GM21529 (cell line): Measurements from ENCODE around the gene CCDC150.
"Not testable (repeated sequence)": the region's sequence is repeated elsewhere in the genome, so short reads cannot be mapped to it uniquely, and the experiment has no call there.

Experiments
- ATAC-seq: cut with Tn5 transposase; IDR thresholded peaks from one replicate; pipeline ENCODE4 v1.9.1; 2021; ENCODE audit not compliant: unreplicated experiment

CCDC150 gene

DNA sequence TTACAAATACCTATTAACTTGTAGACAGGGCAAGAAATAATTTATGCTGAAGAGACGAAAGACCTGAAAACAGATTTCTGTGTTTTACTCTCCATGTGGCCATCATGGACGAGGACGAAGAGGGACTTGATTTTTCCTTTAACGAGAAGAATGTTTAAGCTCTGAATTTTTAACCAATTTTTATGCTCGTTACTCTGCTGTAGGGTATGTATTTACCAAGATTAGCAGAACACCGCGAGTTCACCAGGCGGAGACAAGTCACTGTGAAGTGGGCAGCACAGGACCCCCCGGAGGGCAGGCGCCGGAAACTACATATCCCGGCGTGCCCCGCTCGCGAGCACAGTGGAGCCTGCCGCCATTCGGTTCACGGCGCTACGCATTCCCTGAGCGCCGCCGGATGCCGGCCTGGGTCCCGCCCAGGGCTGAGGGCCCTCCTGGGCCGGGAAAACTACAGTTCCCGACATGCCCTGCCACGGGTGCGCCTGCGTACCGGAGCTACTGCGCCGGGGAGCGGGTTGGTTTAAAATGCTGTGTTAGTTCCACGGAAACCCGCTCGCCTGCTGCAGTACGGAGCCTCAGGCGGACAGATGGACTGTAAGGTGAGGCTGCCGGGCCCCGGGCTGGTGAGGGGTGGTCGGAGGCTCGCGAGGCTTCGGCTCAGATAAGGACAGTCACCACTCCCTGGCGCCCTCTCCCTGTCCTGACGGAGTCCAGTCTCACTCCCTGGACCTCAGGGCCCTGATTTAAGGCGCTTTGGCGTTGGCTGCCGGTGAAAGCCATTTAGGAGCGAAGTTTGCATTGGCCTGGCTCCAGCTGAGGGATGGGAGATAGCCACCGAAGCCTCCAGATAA is at the start of gene CCDC150:
TSS of gene CCDC150 (plus strand) at position 536 of the 851 bp plus-strand sequence. CDS start at position 588, 52 bp downstream.
- peak; percentile 99 for ATAC-seq

DNA sequence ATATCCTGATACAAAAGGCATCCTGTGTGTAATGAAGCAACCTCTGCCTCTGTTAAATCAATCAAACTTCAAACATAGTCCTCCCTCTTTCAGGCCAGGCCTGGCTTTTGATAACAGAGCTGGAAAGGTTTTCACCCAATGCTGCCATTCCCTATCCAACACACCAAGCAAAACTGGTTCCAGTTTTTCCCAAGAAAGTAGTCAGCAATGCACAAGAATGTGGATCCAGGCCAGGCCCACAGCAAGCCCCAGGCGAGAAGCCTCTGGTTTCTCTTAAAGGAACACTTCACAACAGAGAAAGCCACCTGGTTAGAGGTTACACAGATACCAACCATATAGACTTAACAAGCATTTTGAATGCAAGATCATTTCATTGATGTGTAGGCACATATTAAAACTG is 49.2 kb upstream of the CCDC150 start:
- no peak for ATAC-seq

DNA sequence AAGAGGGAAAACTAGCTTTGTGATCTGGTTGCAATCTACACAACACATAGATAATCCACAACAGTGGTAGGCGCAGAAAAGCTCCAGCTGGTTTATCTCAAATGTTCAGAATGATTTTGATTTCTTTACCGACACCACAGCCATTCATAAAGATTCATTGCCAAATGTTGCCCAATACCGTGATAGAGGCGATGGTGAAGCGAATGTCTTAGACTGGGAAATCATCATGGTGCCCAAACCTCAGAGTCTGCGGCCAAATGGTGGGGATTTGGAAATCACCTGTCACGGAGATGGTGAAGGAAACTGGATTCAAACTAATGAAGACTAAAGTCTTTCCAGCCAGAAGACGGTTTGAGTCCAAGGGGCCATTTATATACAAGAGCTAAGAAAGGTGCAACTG is 48.5 kb upstream of the CCDC150 start:
- no peak for ATAC-seq

DNA sequence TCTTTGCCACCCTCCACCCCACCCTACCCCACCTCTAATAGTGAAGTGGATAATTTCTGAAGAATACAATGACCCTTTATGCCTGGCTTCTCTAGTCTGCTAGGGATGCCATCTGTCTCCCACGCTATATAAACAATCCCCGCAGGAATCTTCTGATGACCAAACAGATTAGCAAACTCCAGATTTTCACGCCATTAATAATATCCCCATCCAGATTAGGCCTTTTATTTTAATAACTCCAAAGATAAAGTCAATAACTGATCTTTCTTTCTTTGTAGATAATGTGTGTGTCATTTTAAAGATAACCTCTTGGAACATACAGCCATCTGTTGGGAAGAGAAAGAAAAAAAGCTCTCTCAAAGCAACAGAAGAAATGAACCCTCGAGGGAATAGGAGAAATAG is 47.9 kb upstream of the CCDC150 start:
- ATAC-seq = no peak

DNA sequence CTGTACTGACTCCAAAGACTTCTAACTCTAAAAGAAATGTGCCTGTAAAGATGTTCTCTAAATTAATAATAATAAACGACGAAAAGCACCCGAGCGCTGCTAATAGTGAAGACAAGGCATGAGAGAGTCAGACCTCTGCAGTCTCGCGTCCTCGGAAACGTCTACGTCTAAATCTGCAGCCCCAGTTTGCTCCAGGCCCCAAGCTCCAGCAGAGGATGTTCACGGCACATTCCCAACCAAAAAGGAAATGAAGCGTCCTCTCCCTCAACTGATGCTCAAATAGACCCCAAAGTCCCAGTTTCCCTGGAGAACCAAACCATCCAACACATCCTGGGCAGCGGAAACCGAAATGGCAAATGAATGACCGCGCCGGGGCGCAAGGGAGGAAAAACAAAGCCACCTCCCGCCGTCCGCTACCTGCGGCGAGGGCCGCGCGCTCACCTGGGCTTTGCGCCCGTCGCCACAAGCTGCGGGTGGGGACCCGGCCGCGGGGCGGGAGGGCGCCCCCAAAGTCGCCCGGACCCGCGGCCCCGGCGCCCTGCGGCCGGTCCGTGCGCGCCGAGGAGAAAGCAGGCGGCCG is 47.1 kb upstream of the CCDC150 start:
- ATAC-seq = peak; percentile 36

DNA sequence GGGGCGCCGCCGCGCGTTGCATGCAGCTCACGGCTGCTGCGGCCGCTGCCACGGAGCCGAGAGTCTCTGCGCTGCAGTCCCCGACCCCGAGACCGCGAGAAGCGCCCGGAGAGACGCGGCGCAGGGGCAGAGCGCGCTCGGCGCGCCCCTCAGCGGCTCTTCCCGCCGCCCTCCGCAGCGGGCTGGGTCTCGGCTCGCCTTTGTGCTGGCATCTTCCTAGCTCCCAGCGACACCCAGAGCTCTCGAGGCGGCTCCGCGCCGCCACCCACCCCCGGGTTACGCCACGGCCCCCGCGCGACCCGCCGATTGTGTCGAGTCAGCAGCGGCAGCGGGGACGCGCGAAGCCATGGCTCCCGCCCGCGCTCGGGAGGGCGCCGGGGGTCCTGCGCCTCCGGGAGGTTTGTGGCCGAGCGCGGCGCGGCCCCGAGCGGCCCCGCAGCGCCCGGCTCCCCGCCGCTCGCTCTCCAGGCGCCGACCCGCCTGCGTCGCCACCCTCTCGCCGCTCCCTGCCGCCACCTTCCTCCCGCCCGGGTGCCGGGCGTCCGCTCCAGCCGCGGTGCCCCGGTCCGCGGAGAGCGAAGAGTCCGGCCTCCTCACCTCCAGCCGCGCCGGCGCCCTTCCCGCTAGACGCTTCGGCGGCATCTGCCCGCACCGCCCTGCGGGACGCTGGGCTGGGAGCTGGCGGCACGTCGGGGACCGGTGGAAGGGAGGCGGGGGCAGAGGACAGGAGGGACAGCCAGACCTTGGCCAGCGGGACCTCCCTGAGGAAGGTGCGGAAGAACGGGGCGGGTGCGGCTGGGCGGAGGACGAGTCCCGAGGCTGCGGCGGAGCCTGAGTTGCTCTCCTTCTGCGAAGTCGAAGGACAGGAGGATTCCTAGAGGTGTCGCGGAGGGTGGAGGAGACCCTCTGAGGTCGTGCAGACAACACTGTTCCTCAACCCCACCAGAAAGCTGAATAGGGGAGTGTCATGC is 46.3 kb upstream of the CCDC150 start, which contains the start of gene HECW2:
TSS of gene HECW2 (minus strand) at position 644 of the 971 bp plus-strand sequence.
- peak; percentile 71 for ATAC-seq

DNA sequence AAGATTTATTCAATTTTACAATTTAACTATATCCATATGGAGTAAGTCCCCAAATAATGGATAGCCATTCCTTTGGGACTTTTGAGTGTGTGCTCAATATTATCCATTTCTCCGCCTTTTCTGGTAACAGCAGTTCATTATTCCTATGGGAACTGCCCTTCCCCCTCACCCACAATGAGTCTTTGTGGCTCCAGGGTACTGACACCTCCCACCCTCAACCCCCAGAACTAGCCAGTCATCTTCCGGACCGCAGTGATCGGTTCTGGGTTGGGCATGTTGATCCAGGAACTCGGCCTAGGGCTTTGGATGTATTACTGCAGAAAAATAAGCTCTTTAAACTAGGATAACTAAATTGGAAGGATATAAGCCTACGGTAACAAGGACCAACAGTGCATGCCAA is 45.4 kb upstream of the CCDC150 start:
- no peak for ATAC-seq

DNA sequence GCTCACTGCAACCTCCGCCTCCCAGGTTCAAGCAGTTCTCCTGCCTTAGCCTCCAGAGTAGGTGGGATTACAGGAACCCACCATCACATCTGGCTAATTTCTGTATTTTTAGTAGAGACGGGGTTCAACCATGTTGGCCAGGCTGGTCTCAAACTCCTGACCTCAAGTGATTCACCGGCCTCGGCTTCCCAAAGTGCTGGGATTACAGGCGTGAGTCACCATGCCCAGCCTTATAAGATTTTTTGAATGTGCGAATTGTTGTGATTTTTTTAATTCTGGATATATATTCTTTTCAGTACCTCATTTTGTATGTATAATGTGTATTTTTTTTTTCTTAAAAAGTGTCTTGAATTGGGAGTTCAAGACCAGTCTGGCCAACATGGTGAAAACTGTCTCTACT is 42.0 kb upstream of the CCDC150 start:
- ATAC-seq = no peak

DNA sequence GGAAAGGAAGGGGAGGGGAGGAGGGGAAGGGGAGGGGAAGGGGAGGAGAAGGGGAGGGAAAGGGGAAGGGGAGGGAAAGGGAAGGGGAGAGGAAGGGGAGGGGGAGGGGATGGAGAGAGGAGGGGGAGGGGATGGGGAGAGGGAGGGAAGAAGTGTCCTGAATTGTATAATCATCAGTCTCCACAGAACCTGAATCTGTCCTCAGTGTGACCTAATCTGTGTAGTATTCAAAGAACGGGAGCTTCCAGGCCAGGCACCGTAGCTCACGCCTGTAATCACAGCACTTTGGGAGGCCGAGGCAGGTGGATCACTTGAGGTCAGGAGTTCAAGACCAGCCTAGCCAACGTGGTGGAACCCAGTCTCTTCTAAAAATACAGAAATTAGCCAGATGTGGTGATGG is 41.1 kb upstream of the CCDC150 start:
- no peak for ATAC-seq

DNA sequence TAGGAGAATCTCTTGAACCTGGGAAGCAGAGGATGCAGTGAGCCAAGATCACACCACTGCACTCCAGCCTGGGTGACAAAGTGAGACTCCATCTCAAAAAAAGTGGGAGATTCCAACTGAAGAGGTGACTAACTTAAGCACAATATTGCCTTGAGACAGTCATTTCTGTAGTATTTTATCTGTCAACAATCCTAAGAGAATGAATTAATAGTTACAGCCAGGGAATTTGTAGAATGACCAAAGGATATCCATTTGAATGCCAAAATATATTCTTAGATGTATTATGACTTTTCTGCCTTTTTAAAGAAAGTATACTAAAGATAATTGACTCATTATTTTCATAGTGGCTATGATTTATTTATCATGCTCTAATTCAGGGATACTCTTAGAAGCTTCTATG is 40.7 kb upstream of the CCDC150 start:
- ATAC-seq = no peak

DNA sequence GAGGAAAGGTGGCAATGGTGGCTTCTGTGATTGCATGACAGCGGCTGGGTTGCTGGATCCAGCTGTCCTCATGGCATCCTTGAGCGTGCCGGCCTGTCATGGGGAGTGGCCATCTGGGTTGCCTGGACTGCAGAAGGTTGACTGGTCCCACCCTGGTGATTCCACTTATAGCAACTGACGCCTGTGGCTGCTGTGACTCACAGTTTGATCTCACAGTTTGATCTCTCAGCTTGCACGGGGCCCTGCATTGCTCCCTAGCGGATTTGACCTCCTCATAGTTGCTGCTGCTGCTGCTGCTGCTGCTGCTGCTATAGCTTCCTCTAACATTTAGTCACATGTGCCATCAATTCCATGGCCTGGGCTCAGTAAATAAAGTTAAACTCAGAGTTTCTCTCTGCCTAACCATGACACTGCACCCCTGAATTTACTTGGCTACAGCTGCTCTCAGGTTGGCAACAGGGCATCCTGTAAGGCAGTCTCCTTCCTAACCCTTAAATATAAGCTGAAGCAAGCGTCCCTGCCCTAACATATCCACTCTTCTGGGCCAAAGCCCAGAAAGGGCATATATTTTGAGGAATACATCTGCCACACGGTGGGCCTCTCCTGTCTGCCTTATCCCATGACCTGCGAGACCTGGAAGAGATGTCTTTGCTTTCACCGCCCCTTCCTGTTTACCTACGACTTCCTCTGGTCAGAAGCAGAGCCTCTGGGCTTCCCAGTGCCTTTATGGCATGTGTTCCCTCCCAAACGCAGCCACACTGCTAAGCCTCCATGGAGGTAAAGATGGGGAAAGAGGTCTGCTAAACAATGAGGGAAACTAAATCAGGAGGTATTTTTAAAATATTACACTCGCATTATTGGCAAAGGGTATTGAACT is 37.8 kb upstream of the CCDC150 start:
- no peak for ATAC-seq

DNA sequence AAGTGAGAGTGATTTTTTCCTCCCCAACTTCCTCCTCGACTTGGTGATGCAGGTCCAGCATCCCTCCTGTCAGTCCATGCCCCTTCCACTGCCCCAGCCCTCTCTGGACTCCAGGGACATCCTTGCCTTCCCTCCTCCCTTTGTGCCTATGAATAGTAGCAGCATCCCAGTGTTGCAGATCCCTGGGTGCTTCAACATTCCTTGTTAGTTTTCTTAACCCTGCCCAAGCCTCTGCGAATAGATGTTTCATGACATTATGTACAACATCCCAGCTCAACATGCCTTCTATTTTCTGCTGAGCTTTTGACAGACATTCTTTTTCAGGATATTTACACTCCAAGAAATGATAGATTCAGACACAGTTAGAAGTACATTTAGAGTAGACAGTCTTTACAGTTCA is 35.3 kb upstream of the CCDC150 start:
- no peak for ATAC-seq

DNA sequence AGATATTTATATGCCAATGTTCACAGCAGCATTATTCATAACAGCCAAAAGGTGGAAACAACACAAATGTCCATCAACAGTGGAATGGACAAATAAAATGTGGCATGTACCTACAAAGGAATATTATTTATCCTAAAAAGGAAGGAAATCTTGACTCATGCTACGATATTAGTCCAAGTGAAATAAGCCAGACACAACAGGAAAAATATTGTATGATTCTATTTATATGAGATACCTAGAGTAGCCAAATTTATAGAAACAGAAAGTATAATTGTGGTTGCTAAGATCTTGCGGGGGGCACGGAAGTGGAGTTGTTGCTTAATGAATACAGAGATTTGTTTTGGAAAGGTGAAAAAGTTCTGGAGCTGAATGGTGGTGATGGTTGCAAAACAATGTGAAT is 33.0 kb upstream of the CCDC150 start:
- ATAC-seq = no peak

DNA sequence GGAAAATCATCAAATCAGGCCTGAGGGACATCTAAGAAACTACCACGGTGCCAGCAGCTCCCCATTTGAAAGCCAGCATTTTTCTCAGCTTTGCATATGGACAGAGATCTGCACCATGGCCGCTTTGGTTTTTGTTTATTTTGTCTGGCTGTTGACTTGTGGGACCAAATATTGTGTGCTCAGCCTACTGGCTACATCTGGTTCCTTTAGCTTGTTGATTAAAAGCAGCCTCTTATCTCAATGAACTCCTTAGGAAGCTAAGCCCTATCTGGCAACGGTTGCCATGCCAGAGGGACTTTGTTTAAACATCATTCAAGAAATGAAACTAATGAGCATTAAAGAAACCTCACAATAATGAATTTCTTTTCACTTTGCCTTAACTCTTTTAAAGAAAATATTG is 32.4 kb upstream of the CCDC150 start:
- ATAC-seq = no peak

DNA sequence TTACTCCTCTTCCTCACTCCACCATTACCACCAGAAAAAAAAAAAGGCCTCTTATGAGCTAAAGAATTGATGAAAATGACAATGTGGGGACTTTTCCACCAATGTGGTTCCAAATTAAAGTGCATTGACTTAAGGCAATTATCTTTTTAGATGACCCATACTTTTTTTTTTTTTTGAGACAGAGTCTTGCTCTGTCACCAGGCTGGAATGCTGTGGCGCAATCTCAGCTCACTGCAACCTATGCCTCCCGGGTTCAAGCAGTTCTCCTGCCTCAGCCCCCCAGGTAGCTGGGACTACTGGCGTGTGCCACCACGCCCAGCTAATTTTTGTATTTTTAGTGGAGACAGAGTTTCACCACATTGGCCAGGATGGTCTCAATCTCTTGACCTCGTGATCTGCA is 31.6 kb upstream of the CCDC150 start:
- not testable (repeated sequence) for ATAC-seq

DNA sequence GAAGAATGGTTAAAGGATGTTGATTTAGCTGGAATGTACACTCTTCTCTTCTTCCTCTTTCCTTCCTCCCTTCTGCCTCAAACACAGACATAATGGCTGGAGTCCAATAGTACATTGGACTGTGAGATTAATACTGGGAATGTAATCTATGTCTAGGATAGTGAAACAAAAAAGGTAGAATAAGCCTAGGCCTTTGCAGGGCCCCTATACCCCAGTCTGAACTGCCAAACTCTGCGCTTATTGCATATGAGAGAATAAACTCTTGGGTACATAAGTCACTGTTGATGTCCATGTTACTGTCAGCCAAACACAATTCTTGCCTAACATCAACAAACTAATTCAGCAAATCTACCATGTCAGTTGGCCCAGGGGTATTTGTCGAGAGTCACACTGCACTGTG is 29.7 kb upstream of the CCDC150 start:
- no peak for ATAC-seq

DNA sequence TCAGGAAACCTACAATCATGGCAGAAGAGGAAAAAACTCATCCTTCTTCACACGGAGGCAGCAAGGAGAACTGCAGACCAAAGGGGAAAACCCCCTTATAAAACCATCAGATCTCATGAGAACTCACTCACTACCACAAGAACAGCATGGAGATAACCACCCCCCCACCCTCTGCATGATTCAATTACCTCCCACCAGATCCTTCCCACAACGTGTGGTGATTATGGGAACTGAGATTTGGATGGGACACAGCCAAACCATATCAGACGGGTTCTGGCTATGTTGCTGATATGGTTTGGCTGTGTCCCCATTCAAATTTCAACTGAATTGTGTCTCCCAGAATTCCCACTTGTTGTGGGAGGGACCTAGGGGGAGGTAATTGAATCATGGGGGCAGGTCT is 28.7 kb upstream of the CCDC150 start:
- no peak for ATAC-seq

DNA sequence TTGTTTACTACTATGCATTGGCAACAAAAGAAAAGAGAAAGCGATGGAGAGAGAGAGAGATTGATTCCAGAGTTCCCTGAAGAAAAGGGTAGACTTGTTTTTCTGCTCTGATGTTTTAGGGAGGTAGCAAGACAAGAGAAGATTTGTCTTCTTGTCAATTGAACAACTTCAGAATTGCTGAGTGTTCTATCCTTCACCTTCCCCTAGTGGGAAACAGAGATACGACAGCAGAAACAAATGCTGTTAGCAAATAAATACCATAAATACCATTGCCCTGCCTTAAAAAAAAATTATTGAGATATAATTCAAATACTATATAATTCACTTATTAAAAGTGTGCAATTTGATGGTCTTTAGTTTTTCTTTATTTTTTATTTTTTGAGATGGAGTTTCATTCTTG is 26.2 kb upstream of the CCDC150 start:
- ATAC-seq = no peak

DNA sequence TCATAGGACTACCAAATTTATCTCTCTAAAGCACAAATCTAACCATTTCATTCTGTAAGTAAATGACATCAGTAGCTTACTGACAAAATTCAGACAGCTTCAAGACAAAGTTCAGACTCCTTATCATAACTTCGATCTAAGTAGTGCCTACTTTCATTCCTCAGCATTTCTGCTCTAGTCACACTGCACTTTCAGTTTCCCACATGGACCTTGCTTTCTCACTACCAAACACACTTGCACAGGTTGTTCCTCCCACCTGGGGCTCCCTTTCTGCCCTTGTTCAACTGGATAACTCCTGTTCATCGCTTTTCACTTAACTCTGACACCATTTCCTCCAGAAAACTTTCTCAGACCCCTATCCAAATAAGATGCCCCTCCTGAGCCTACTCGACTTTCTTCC is 22.1 kb upstream of the CCDC150 start:
- no peak for ATAC-seq

DNA sequence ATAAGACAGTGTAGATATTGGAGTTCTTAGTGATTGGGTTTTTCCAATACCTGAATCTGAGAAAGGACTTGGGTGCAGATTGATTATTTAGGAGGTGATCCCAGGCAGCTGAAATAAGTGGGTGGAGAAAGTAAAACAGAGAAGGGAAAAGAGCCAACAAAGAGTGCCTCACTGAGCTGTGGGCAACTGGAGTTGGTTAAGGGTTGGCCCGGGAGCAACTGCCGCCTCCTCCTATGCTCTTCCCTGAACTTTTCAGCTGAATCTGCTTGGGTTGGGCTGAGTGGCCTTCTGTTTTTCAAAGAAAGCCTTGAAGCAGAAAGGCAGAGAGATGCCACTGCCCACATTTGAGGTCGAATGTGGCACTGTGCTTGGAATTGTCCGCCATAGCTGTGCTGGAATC is 20.9 kb upstream of the CCDC150 start:
- ATAC-seq = no peak
